ENCODE results near the gene FAM229B.
"Not testable (repeated sequence)": the region's sequence is repeated elsewhere in the genome, so short reads cannot be mapped to it uniquely, and the experiment has no call there.

Gene FAM229B

GRCh38 chr6:112065426-112065986 is 21.9 kb upstream of the FAM229B start:
- no peak for DNase-seq (ENCODE audit: low read depth in 2 of 2)

DNA sequence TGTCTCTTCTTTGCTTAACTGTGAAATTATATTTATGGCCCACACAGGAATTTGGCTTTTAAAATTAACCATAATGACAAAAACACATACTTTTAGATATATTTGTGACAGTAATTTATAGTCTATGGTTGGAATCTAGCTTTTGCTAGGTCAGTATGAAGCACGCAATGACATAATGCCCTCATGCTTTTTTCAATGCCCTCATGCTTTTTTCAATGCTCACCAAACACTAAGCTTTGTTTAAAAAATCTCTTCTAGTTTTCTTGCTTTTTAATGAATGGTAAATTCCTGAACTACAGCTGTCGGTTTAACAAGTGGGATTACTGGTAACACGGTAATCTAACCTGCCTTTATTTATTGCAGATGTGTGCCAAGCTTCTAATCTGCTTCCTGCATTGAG is 20.8 kb upstream of the FAM229B start:
- no peak for DNase-seq (ENCODE audit: low read depth in 2 of 2)

DNA sequence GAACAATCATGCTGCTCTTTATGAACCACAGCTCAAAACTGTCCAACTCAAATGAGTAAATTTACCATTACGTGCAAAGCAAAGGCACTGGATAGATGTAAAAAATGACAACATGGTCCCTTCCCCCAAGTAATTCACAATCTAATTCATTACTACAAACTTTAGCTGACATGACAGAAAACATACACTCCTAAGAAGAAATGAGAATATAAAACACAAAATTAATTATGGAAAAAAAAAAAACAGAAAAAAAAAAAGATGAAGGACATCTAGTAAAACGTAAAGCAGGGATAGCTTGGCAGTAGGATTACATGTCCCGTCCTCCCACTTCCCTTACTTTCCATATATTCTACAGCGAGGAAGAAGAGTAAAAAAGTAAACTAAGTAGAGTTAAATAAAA is 5.8 kb upstream of the FAM229B start:
- DNase-seq (ENCODE audit: low read depth in 2 of 2): no peak

- no peak for DNase-seq (ENCODE audit: low read depth in 2 of 2)
These were observed 1.9 kb upstream of the FAM229B start for GRCh38 chr6:112085286-112086065.

DNA sequence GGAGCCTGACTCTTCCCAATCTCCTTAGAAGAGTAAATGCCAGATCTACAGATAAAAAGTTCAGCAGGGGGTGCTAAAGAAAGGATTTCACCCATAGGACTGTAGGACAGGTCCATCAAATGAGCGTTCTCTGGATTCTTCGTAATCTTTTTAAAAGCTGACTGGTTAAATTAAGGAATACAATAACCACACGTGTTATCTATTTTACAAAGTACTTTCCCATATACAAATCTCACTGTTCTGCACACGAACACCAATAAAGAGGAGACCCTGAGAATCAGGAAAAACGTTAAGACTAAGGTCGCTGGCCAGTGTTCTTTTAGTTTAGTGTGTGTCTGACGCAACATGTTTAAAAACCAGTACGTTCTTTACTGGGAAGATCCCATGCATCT is 651 bp upstream of the FAM229B start:
- DNase-seq (ENCODE audit: low read depth in 2 of 2): no peak

DNA sequence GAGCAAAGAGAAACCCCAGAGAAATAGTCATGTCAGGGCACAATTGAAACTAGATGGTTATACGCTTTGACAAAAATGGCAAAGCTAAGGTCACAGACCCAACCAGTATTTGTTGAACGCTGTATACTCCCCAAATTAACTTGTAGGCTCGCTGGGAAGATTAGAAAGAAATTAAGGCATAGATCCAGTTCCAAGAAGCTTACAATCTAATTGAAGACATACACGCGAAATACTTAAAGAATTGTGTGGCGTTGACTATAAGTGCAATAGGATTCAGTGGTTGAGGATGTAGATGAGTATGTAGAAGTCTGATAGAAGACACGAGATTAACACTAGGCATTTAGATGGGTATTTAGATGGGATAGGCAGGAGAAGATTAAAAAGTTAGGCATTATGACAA is 525 bp downstream of the FAM229B start:
- DNase-seq (ENCODE audit: low read depth in 2 of 2): no peak

GRCh38 chr6:112096901-112097300 is 9.5 kb downstream of the FAM229B start:
- no peak for DNase-seq (ENCODE audit: low read depth in 2 of 2)

DNA sequence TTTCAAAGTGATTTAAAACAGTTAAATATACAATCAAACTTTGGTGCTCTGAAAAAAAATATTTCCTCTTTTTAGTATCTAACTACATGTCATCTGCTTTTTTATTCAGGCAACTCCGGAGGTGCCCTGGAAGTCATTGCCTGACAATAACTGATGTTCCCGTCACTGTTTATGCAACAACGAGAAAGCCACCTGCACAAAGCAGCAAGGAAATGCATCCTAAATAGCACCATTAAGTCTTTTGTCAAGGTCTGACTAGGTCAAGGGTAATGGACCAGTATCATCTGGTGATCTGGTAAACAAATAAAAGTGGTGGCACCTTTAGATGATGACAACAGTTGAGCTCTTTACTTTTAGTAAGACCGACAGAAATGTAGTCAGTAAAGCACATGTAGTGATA is 13.2 kb downstream of the FAM229B start:
- DNase-seq (ENCODE audit: low read depth in 2 of 2): no peak

- not testable (repeated sequence) for DNase-seq (ENCODE audit: low read depth in 2 of 2)
These were observed 18.6 kb downstream of the FAM229B start for GRCh38 chr6:112106026-112106425.

DNA sequence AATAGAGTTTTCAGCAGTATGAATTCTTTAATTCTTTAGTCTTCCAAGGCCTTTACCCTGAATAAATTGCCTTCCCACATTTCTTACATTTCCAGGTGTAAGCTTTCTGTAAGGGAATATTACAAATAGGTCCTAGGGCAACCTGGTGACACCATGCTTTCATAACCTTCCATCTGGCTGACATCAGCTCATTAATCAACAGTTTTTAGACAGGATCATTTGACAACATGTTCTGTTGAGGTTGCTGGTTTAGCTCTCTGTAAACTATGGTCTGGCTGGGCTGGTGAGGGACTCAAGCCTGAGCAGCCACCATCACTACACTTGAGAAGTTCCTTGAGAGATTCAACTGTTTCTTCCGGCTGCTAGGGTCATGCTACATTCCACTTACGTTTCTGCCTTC is 19.2 kb downstream of the FAM229B start:
- DNase-seq (ENCODE audit: low read depth in 2 of 2): no peak

DNA sequence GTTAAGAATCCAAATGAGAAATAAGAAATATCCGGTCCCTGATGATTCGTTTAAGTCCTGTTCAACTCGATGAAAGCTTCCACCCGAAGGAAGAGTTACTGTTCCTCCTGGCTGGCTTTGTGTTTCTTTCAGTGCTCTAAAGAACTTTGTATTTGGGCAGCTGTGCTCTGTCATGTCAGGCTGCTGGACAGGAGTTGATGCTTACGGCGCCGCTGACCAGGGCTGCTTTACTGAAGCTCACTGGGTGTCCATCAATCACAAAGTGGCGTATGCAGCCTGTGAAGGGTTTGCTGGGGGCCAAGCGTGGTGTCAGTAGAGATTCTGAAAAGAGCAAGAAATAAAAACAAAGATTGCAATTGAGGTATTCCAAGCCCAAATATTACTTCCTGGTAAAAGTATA is 21.9 kb downstream of the FAM229B start:
- no peak for DNase-seq (ENCODE audit: low read depth in 2 of 2)

- no peak for DNase-seq (ENCODE audit: low read depth in 2 of 2)
These were observed 26.0 kb downstream of the FAM229B start for GRCh38 chr6:112113431-112113830.

DNA sequence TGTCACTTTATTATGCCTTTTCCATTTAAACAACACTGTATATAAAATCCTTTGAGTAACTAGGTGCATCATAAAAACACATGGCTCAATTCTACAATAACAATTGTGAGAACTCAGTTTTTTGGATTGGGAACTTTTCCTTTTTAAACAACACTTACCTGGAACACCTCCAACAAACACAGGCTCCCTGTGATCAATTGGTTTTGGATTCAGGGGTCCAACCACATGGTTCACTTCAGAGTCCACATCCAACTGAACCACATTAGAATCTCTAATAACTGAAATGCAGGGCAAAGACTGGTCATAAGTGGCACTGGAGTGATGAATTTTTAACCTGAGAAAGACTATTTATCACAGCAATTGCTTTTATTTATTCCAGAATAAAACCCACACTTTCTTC is 26.5 kb downstream of the FAM229B start:
- no peak for DNase-seq (ENCODE audit: low read depth in 2 of 2)

DNA sequence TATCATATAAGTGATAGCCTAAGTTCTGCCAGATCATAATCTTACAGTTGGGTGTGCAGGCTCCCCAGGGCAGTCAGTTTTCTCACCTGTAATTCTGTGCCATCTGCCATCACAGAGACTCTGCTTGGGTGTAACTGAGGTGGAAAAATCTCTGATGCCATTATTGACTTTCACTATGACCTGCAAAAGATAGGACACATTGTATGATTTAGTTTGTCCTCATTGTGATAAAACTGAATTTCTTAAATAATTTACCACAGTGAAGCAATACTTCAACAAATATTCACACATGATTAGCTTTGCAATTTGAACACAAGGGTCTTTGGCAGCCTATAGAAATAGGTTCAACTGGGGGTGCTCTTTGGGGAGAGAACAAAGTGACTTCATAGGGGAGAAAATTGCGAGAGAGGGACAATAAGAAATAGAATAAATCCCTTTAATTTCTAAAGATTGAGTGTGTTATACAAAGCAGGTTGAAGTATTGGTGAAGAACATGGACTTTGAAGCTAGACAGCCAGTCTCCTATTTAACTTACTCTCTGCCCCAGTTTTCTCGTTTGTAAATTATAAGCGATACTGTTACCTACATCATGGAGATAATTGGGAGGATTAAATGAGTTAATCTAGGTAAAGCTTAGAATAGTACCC is 27.3 kb downstream of the FAM229B start:
- DNase-seq (ENCODE audit: low read depth in 2 of 2): no peak

DNA sequence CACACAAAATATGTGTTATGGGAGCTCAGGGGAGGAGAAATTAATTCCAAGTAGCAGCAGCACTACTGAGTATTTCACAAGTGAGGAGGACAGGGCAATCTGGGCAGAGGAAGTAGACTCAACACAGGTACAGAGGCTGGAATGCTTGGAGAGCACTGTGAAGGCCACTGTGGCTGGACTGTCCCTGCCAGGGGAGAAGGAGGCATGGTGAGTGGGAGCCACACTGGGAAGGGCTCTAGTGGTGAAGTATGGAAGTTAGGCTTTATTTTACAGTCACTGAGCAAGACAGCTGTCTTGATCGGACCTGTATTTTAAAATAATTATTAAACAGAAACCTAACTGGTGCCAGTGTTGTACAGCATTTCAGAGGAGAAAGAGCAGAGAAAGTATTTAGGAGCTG is 28.8 kb downstream of the FAM229B start:
- DNase-seq (ENCODE audit: low read depth in 2 of 2): no peak

DNA sequence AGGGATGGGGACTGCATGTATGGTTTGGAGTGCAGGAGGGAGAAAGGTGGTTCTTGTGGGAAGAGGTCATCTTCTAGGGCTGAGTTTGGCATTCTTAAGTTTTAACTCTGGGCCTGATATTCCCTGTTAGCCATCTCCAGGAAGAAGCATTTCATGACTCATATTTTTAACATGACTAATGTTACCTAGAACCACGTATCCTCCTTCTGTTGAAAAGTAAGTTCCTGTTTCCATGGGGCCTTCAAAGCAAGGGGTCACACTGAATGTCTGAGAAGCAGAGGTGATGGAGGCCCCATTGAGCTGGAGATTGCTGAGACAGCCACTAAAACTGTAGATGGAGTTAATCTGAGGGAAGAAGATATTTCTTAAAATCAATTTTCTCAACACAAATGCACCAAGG is 30.2 kb downstream of the FAM229B start:
- DNase-seq (ENCODE audit: low read depth in 2 of 2): no peak

DNA sequence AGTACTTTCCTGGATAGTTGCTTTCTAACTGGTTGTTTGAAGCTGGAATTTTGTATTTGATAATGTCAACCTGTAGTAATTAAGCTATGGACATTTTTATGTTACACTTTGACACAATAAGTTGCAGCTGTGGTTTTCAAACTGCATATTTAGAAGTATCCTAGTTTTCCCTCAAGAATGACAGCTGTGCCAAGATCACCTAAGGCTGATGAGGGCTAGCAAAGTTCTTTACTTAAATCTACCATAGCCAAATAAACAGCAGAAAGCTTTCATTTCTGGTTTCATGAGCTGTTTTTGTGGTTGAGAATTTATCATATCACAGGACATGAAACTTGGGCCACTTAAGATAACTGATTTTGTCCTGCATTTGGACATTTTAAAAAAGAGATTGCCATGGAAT is 30.6 kb downstream of the FAM229B start:
- DNase-seq (ENCODE audit: low read depth in 2 of 2): no peak

GRCh38 chr6:112122756-112123155 is 35.4 kb downstream of the FAM229B start:
- DNase-seq (ENCODE audit: low read depth in 2 of 2): no peak

- DNase-seq (ENCODE audit: low read depth in 2 of 2): no peak
These were observed 36.6 kb downstream of the FAM229B start for GRCh38 chr6:112123982-112124381.

GRCh38 chr6:112128208-112128607 is 40.8 kb downstream of the FAM229B start:
- no peak for DNase-seq (ENCODE audit: low read depth in 2 of 2)

- DNase-seq (ENCODE audit: low read depth in 2 of 2): no peak
These were observed 43.5 kb downstream of the FAM229B start for GRCh38 chr6:112130878-112131277.

- DNase-seq (ENCODE audit: low read depth in 2 of 2): no peak
These were observed 51.7 kb downstream of the FAM229B start for GRCh38 chr6:112139052-112139451.

- no peak for DNase-seq (ENCODE audit: low read depth in 2 of 2)
These were observed 54.3 kb downstream of the FAM229B start for GRCh38 chr6:112141707-112142106.
